Ishikawa (cell line): ENCODE results near the gene SLC46A1.

Source experiments
- CEBPB ChIP-seq: IDR thresholded peaks from 2 replicates; pipeline ENCODE4 v1.6.1; 2012
- CREB1 ChIP-seq: IDR thresholded peaks from 2 replicates; pipeline ENCODE4 v1.6.1; 2012; ENCODE audit warnings: low read depth
- EP300 ChIP-seq: IDR thresholded peaks from 2 replicates; pipeline ENCODE4 v1.6.1; 2012; ENCODE audit warnings: borderline replicate concordance
- FOXM1 ChIP-seq: IDR thresholded peaks from 2 replicates; pipeline ENCODE4 v1.6.1; 2012; ENCODE audit warnings: low read depth, borderline replicate concordance
- MAX ChIP-seq: IDR thresholded peaks from 2 replicates; pipeline ENCODE4 v1.6.1; 2012
- NFIC ChIP-seq: IDR thresholded peaks from 2 replicates; pipeline ENCODE4 v1.6.1; 2012
- RAD21 ChIP-seq: IDR thresholded peaks from 2 replicates; pipeline ENCODE4 v1.6.1; 2012; ENCODE audit warnings: low read depth
- REST ChIP-seq: IDR thresholded peaks from 2 replicates; pipeline ENCODE4 v1.6.1; 2012; ENCODE audit warnings: low read depth, mild to moderate bottlenecking
- TAF1 ChIP-seq: IDR thresholded peaks from 2 replicates; pipeline ENCODE4 v1.6.1; 2012; ENCODE audit warnings: low read depth, mild to moderate bottlenecking
- TEAD4 ChIP-seq: IDR thresholded peaks from 2 replicates; pipeline ENCODE4 v1.6.1; 2012
- YY1 ChIP-seq: IDR thresholded peaks from 2 replicates; pipeline ENCODE4 v1.6.1; 2012; ENCODE audit warnings: low read depth
- ZBTB7A ChIP-seq: IDR thresholded peaks from 2 replicates; pipeline ENCODE4 v1.6.1; 2012; ENCODE audit warnings: low read depth

- no peak for TF ChIP-seq TEAD4
- no peak for TF ChIP-seq YY1
- TF ChIP-seq NFIC, result no peak
- TF ChIP-seq CREB1, result no peak
- no peak for TF ChIP-seq CEBPB
- TF ChIP-seq TAF1, result no peak
- TF ChIP-seq MAX, result no peak
- no peak for TF ChIP-seq REST
- TF ChIP-seq RAD21, result no peak
- no peak for TF ChIP-seq FOXM1
- TF ChIP-seq EP300, result no peak
- TF ChIP-seq ZBTB7A, result no peak
Observed at GRCh38 chr17:28379814-28380801, 25.9 kb downstream of the SLC46A1 start.
